ENCODE results near the gene MT2A.

GRCh38 chr16:56636616-56637413, 28.4 kb downstream of the MT2A start:
- TF ChIP-seq CTCF (IDR thresholded peaks at IDR 0.05 in 2 of 3, conservative IDR thresholded peaks at IDR 0.05 in 1 of 3; ENCODE audit: control insufficient read depth in 2 of 3, extremely low read depth in 1 of 3, insufficient read depth in 1 of 3, low read depth in 3 of 3, low read length in 3 of 3) (no peak), SPI1 (IDR thresholded peaks at IDR 0.05; ENCODE audit: borderline replicate concordance, insufficient read depth, low read depth, low read length) (no peak)

All from GM12878 (cell line).